WTC11 (cell line): ENCODE measurements around the gene TNFRSF4. TPM values are rescaled to one million over a fixed set of nuclear protein-coding genes. Genes with fewer than 3 reads are reported as not detected.

Source experiments
- ATAC-seq: fragments of 200-7000 bp; cut with Tn5 transposase; 2 replicates; pipeline ENCODE4 v1.10.0; 2021; ENCODE audit warnings: mild to moderate bottlenecking, moderate library complexity
- Bru-seq: library from RNA; stranded (reverse); fragments of 400-500 nt; gene quantifications from one replicate; lab custom pipeline; 2021; lab: Mats Ljungman, UMichigan
- CTCF ChIA-PET: fragments of 300-600 bp; sonication (Branson Sonifier 250); formaldehyde crosslinking; loops from one replicate; lab custom pipeline; 2021; ENCODE audit warnings: antibody characterized with exemption; lab: Charles Lee
- POLR2A ChIA-PET: fragments of 350-600 bp; sonication (Branson Sonifier 250); formaldehyde crosslinking; loops from one replicate; lab custom pipeline; 2021; ENCODE audit warnings: antibody characterized with exemption; lab: Charles Lee
- DNase-seq: peaks from one replicate; pipeline ENCODE4 v3.0.0; 2021; ENCODE audit warnings: low spot score
- H3K27ac Mint-ChIP-seq: 2 replicates; pipeline ENCODE4 v1.8.0; 2021; ENCODE audit warnings: mixed read lengths
- H3K27me3 Mint-ChIP-seq: 2 replicates; pipeline ENCODE4 v1.8.0; 2021; ENCODE audit warnings: low read depth, mild to moderate bottlenecking, moderate library complexity, mixed read lengths
- H3K36me3 Mint-ChIP-seq: 2 replicates; pipeline ENCODE4 v1.8.0; 2021; ENCODE audit warnings: mixed read lengths
- H3K4me1 Mint-ChIP-seq: 2 replicates; pipeline ENCODE4 v1.8.0; 2022; ENCODE audit warnings: mixed read lengths
- H3K4me3 Mint-ChIP-seq: 2 replicates; pipeline ENCODE4 v1.8.0; 2021; ENCODE audit warnings: mild to moderate bottlenecking, moderate library complexity, mixed read lengths
- H3K9me3 Mint-ChIP-seq: 2 replicates; pipeline ENCODE4 v1.8.0; 2021; ENCODE audit warnings: mixed read lengths
- CBFB ChIP-seq: sonication (generic); formaldehyde crosslinking; IDR thresholded peaks from 2 replicates; pipeline ENCODE4 v1.8.1; 2022; ENCODE audit warnings: mild to moderate bottlenecking, low read depth, missing genetic modification reagents
- FOXK1 ChIP-seq: sonication (generic); formaldehyde crosslinking; IDR thresholded peaks from 2 replicates; pipeline ENCODE4 v1.8.0; 2022; ENCODE audit warnings: mild to moderate bottlenecking, moderate library complexity, missing genetic modification reagents
- HMGA2 ChIP-seq: fragments of 250-450 bp; sonication (Bioruptor Pico); IDR thresholded peaks from 2 replicates; pipeline ENCODE4 v1.4.0; 2021; ENCODE audit warnings: mild to moderate bottlenecking, moderate library complexity
- IRF2 ChIP-seq: sonication (generic); formaldehyde crosslinking; IDR thresholded peaks from 2 replicates; pipeline ENCODE4 v1.8.0; 2022; ENCODE audit warnings: low read depth, missing genetic modification reagents, borderline replicate concordance
- MYBL2 ChIP-seq: sonication (generic); formaldehyde crosslinking; IDR thresholded peaks from 2 replicates; pipeline ENCODE4 v1.8.1; 2023; ENCODE audit warnings: mild to moderate bottlenecking, moderate library complexity, missing genetic modification reagents
- NFATC4 ChIP-seq: fragments of 250-450 bp; sonication (Bioruptor Pico); IDR thresholded peaks from 2 replicates; pipeline ENCODE4 v1.9.0; 2021; ENCODE audit warnings: mild to moderate bottlenecking
- NFYB ChIP-seq: sonication (generic); formaldehyde crosslinking; conservative IDR thresholded peaks from 2 replicates; pipeline ENCODE4 v1.8.0; 2022; ENCODE audit warnings: low read depth, missing genetic modification reagents
- NR2C2 ChIP-seq: sonication (generic); formaldehyde crosslinking; IDR thresholded peaks from 2 replicates; pipeline ENCODE4 v1.8.0; 2022; ENCODE audit warnings: mild to moderate bottlenecking, missing genetic modification reagents
- TEAD1 ChIP-seq: sonication (generic); formaldehyde crosslinking; IDR thresholded peaks from 2 replicates; pipeline ENCODE4 v1.8.0; 2022; ENCODE audit warnings: mild to moderate bottlenecking, missing genetic modification reagents
- TEAD4 ChIP-seq: sonication (generic); formaldehyde crosslinking; IDR thresholded peaks from 2 replicates; pipeline ENCODE4 v1.8.0; 2022; ENCODE audit warnings: mild to moderate bottlenecking, missing genetic modification reagents
- TP53 ChIP-seq: sonication (generic); formaldehyde crosslinking; IDR thresholded peaks from 2 replicates; pipeline ENCODE4 v1.8.1; 2023; ENCODE audit warnings: mild to moderate bottlenecking, missing genetic modification reagents
- ZNF138 ChIP-seq: sonication (generic); formaldehyde crosslinking; conservative IDR thresholded peaks from 2 replicates; pipeline ENCODE4 v1.8.1; 2022; ENCODE audit warnings: mild to moderate bottlenecking, moderate library complexity, missing genetic modification reagents
- ZNF263 ChIP-seq: sonication (generic); formaldehyde crosslinking; IDR thresholded peaks from 2 replicates; pipeline ENCODE4 v1.8.1; 2022; ENCODE audit warnings: low read depth, mild to moderate bottlenecking, moderate library complexity, missing genetic modification reagents
- ZNF317 ChIP-seq: sonication (generic); formaldehyde crosslinking; IDR thresholded peaks from 2 replicates; pipeline ENCODE4 v1.8.1; 2023; ENCODE audit warnings: low read depth, mild to moderate bottlenecking, moderate library complexity, missing genetic modification reagents, borderline replicate concordance
- long read RNA-seq, 3 experiments: library from RNA in 1 of 3; library from capped mRNA in 1 of 3; library from polyadenylated mRNA in 1 of 3; unstranded in 2 of 3; stranded (forward) in 1 of 3; transcript quantifications; one replicate each; pipeline ENCODE4 v2.0.0, GENCODE V29; 2021
- total RNA-seq: library from RNA; stranded (reverse); gene quantifications from 3 replicates; pipeline ENCODE4 v1.2.3, GENCODE V29; 2021
- TF ChIP-seq, protein P1 (sequence below): sonication (generic); formaldehyde crosslinking; IDR thresholded peaks from 2 replicates; pipeline ENCODE4 v1.8.1; 2023; ENCODE audit warnings: mild to moderate bottlenecking, missing genetic modification reagents, moderate library complexity
- TF ChIP-seq, protein P2 (sequence below): sonication (generic); formaldehyde crosslinking; IDR thresholded peaks from 2 replicates; pipeline ENCODE4 v1.8.0; 2023; ENCODE audit warnings: mild to moderate bottlenecking, missing genetic modification reagents
- TF ChIP-seq, protein P3 (sequence below): sonication (generic); formaldehyde crosslinking; conservative IDR thresholded peaks from 2 replicates; pipeline ENCODE4 v1.8.1; 2022; ENCODE audit warnings: mild to moderate bottlenecking, missing genetic modification reagents
- TF ChIP-seq, protein P4 (sequence below): sonication (generic); formaldehyde crosslinking; IDR thresholded peaks from 2 replicates; pipeline ENCODE4 v1.8.1; 2022; ENCODE audit warnings: low read depth, missing genetic modification reagents, borderline replicate concordance
- TF ChIP-seq, protein P5 (sequence below): sonication (generic); formaldehyde crosslinking; IDR thresholded peaks from 2 replicates; pipeline ENCODE4 v1.8.1; 2022; ENCODE audit warnings: mild to moderate bottlenecking, moderate library complexity, missing genetic modification reagents
- TF ChIP-seq, protein P6 (sequence below): sonication (generic); formaldehyde crosslinking; IDR thresholded peaks from 2 replicates; pipeline ENCODE4 v1.8.1; 2022; ENCODE audit warnings: low read depth, mild to moderate bottlenecking, moderate library complexity, missing genetic modification reagents, borderline replicate concordance
- TF ChIP-seq, protein P7 (sequence below): fragments of 250-450 bp; sonication (Bioruptor Pico); IDR thresholded peaks from 2 replicates; pipeline ENCODE4 v1.9.0; 2021; ENCODE audit warnings: mild to moderate bottlenecking
- TF ChIP-seq, protein P8 (sequence below): fragments of 200-600 bp; IDR thresholded peaks from 2 replicates; pipeline ENCODE4 v1.8.0; 2022; ENCODE audit warnings: antibody characterized with exemption

The TNFRSF4 gene
- total RNA-seq (0.18 to 0.33 TPM in 2 of 3 replicates, not detected in the other), Bru-seq, nascent RNA (not detected)
- long read RNA-seq, experiment 1: 0 reads
- long read RNA-seq, experiment 2: 0 reads
- long read RNA-seq, experiment 3: 0 reads

DNA sequence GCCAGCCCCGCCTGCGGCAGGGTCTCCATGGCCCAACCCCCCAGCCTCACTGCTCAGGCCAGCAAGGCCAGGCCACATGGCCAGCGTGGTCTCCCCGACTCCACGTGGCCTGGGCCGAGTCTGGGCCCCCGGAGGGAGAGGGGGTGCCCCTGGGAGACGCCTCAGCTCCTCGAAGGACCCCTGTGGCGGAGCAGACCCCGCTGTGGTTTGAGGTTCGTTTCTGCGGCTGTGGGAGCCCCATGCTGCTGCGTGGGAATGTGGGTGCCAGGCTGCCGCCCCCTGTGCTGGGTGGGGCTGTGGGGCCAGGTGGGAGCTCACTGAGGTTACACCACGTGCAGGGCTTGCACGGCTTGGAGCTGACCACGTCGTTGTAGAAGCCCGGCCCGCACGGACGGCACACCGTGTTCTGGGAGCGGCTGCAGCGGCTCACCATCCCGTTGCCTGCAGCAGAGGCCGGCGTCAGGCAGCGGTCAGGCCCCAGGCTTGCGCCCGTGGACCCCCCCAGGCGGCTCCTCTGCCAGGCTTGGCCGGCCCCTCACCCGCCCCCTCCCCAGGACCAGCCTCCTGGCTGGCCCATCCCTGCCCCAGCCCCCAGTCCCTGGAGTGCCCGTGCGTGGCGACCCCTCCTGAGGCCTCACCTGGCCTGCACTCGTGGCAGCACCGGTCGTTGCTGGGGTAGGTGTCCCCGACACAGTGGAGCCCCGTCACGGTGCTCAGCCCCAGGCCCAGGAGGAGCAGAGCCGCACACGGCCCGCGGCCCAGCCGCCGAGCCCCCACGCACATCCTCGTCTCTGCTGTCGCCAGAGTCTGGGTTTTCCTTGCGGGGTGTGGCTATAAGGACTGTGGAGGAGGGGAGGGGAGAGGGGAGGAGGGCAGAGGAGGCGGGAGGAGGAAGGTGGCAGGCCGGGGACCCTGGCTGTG lies at the start of gene TNFRSF4:
TSS of gene TNFRSF4 (minus strand) at position 809 of the 921 bp plus-strand sequence. CDS start at position 783, 26 bp downstream.
- Mint-ChIP-seq H3K9me3 (no peaks in the 10 kb centered on the region), H3K4me1 (no peaks in the 10 kb centered on the region), H3K27me3 (no peaks in the 10 kb centered on the region), H3K27ac (no peak within 1 kb of the TSS), H3K36me3 (no peaks in the 10 kb centered on the region), H3K4me3 (no peak within 1 kb of the TSS)
- ChIA-PET POLR2A (no interaction called here), CTCF (no interaction called here)
- ATAC-seq (no peak), DNase-seq (no peak)
- TF ChIP-seq, protein P1, sequence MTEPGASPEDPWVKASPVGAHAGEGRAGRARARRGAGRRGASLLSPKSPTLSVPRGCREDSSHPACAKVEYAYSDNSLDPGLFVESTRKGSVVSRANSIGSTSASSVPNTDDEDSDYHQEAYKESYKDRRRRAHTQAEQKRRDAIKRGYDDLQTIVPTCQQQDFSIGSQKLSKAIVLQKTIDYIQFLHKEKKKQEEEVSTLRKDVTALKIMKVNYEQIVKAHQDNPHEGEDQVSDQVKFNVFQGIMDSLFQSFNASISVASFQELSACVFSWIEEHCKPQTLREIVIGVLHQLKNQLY: no peak
- TF ChIP-seq, protein P2, sequence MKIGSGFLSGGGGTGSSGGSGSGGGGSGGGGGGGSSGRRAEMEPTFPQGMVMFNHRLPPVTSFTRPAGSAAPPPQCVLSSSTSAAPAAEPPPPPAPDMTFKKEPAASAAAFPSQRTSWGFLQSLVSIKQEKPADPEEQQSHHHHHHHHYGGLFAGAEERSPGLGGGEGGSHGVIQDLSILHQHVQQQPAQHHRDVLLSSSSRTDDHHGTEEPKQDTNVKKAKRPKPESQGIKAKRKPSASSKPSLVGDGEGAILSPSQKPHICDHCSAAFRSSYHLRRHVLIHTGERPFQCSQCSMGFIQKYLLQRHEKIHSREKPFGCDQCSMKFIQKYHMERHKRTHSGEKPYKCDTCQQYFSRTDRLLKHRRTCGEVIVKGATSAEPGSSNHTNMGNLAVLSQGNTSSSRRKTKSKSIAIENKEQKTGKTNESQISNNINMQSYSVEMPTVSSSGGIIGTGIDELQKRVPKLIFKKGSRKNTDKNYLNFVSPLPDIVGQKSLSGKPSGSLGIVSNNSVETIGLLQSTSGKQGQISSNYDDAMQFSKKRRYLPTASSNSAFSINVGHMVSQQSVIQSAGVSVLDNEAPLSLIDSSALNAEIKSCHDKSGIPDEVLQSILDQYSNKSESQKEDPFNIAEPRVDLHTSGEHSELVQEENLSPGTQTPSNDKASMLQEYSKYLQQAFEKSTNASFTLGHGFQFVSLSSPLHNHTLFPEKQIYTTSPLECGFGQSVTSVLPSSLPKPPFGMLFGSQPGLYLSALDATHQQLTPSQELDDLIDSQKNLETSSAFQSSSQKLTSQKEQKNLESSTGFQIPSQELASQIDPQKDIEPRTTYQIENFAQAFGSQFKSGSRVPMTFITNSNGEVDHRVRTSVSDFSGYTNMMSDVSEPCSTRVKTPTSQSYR (CRISPR knock-in tag): no peak
- TF ChIP-seq, protein P3, sequence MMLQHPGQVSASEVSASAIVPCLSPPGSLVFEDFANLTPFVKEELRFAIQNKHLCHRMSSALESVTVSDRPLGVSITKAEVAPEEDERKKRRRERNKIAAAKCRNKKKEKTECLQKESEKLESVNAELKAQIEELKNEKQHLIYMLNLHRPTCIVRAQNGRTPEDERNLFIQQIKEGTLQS: no peak
- no peak for TF ChIP-seq CBFB (CRISPR knock-in tag)

DNA sequence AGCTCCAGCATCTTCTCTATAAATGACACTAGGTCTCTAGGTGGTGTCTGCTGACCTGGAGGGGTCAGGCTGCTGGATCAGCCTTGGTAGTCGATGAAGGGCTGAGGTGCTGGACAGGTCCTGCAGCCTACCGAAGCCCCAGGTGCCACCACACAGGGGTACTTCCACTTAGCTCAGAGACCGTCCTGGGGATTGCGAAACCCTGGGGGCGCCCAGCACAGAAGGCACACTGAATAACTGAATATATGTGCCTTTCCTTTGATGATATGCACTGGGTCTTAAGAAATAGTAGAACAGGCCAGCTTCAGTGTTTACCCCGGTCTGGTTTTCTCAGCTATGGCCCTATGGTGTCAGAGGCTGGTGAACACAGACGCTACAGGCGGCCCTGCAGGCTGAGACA lies 48.8 kb upstream of the TNFRSF4 start:
- peaks cover 46% of the 10 kb centered on the region for H3K36me3 Mint-ChIP-seq

DNA sequence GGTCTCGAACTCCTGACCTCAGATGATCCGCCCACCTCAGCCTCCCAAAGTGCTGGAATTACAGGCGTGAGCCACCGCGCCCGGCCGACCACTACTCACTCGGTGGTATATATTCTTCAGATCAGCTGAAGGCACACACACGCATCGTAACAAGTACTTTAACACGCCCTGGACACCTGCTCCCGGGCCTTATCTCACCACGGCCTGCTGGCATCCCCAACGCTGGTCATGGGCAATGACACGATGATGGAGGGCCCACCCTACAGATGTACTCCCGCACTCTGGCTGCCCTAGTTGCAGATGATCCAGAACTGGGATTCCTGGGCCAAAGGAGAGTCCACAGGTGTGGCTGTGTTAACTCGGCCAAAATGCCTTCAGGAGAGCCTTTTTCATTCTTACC lies 48.1 kb upstream of the TNFRSF4 start:
- Mint-ChIP-seq H3K4me3 (no peak overlapping the region), H3K27me3 (no peaks in the 10 kb centered on the region), H3K4me1 (peaks cover 15% of the 10 kb centered on the region), H3K27ac (no peak overlapping the region), H3K9me3 (no peaks in the 10 kb centered on the region), H3K36me3 (peaks cover 47% of the 10 kb centered on the region)
- CTCF ChIA-PET: interaction anchor here (1.4 to 2.1 kb wide), 2 partner anchors 12 to 30 kb away, joined by 3 to 8 read pairs; no protein-coding TSS in a partner anchor
- DNase-seq (no peak), ATAC-seq (no peak)
- POLR2A ChIA-PET: no interaction called here
- no peak for TF ChIP-seq MYBL2 (CRISPR knock-in tag)
- TF ChIP-seq, protein P4, sequence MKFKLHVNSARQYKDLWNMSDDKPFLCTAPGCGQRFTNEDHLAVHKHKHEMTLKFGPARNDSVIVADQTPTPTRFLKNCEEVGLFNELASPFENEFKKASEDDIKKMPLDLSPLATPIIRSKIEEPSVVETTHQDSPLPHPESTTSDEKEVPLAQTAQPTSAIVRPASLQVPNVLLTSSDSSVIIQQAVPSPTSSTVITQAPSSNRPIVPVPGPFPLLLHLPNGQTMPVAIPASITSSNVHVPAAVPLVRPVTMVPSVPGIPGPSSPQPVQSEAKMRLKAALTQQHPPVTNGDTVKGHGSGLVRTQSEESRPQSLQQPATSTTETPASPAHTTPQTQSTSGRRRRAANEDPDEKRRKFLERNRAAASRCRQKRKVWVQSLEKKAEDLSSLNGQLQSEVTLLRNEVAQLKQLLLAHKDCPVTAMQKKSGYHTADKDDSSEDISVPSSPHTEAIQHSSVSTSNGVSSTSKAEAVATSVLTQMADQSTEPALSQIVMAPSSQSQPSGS (CRISPR knock-in tag): no peak
- no peak for TF ChIP-seq HMGA2 (CRISPR knock-in tag)
- TF ChIP-seq TEAD1 (CRISPR knock-in tag): no peak
- no peak for TF ChIP-seq NR2C2 (CRISPR knock-in tag)
- TF ChIP-seq ZNF263 (CRISPR knock-in tag): no peak
- TF ChIP-seq, protein P5, sequence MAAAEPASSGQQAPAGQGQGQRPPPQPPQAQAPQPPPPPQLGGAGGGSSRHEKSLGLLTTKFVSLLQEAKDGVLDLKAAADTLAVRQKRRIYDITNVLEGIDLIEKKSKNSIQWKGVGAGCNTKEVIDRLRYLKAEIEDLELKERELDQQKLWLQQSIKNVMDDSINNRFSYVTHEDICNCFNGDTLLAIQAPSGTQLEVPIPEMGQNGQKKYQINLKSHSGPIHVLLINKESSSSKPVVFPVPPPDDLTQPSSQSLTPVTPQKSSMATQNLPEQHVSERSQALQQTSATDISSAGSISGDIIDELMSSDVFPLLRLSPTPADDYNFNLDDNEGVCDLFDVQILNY: no peak
- no peak for TF ChIP-seq IRF2 (CRISPR knock-in tag)

More for the DNA sequence above, 48.8 kb upstream of the TNFRSF4 start:
- H3K9me3 Mint-ChIP-seq: no peaks in the 10 kb centered on the region
- no peak overlapping the region for H3K27ac Mint-ChIP-seq
- no peaks in the 10 kb centered on the region for H3K27me3 Mint-ChIP-seq
- CTCF ChIA-PET: no interaction called here
- POLR2A ChIA-PET: no interaction called here
- H3K4me1 Mint-ChIP-seq: peaks cover 11% of the 10 kb centered on the region
- ATAC-seq: no peak
- H3K4me3 Mint-ChIP-seq: no peak overlapping the region
- TF ChIP-seq TEAD4 (CRISPR knock-in tag) (no peak), ZNF317 (no peak), TP53 (CRISPR knock-in tag) (no peak), NFYB (CRISPR knock-in tag) (no peak), NFATC4 (no peak), FOXK1 (CRISPR knock-in tag) (no peak), ZNF138 (CRISPR knock-in tag) (no peak)
- TF ChIP-seq, protein P6, sequence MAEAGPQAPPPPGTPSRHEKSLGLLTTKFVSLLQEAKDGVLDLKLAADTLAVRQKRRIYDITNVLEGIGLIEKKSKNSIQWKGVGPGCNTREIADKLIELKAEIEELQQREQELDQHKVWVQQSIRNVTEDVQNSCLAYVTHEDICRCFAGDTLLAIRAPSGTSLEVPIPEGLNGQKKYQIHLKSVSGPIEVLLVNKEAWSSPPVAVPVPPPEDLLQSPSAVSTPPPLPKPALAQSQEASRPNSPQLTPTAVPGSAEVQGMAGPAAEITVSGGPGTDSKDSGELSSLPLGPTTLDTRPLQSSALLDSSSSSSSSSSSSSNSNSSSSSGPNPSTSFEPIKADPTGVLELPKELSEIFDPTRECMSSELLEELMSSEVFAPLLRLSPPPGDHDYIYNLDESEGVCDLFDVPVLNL (CRISPR knock-in tag): no peak
- TF ChIP-seq, protein P7, sequence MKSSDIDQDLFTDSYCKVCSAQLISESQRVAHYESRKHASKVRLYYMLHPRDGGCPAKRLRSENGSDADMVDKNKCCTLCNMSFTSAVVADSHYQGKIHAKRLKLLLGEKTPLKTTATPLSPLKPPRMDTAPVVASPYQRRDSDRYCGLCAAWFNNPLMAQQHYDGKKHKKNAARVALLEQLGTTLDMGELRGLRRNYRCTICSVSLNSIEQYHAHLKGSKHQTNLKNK (CRISPR knock-in tag): no peak
- TF ChIP-seq, protein P8, sequence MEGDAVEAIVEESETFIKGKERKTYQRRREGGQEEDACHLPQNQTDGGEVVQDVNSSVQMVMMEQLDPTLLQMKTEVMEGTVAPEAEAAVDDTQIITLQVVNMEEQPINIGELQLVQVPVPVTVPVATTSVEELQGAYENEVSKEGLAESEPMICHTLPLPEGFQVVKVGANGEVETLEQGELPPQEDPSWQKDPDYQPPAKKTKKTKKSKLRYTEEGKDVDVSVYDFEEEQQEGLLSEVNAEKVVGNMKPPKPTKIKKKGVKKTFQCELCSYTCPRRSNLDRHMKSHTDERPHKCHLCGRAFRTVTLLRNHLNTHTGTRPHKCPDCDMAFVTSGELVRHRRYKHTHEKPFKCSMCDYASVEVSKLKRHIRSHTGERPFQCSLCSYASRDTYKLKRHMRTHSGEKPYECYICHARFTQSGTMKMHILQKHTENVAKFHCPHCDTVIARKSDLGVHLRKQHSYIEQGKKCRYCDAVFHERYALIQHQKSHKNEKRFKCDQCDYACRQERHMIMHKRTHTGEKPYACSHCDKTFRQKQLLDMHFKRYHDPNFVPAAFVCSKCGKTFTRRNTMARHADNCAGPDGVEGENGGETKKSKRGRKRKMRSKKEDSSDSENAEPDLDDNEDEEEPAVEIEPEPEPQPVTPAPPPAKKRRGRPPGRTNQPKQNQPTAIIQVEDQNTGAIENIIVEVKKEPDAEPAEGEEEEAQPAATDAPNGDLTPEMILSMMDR: no peak
- TF ChIP-seq, all 79 proteins: peak for 0
- DNase-seq: no peak
